Spleen (tissue), 7 donors: Measurements from ENCODE around the gene LARP4.

Source experiments
- CTCF ChIP-seq, 11 experiments: fragments of 200-600 bp in 7 of 11; fragments of 450-650 bp in 4 of 11; sonication (generic) in 4 of 11; IDR thresholded peaks in 8 of 11; conservative IDR thresholded peaks in 3 of 11; 1 replicate in 7 of 11; 2 replicates in 4 of 11; pipeline versions ENCODE4 v1.4.0 to v1.8.0; 2016 to 2021; ENCODE audit warnings: antibody characterized with exemption in 11 of 11, inconsistent platforms in 4 of 11, mild to moderate bottlenecking in 1 of 11
- POLR2AphosphoS5 ChIP-seq, 3 donors: sonication (generic); formaldehyde crosslinking; IDR thresholded peaks; one replicate each; pipeline ENCODE4 v1.5.1; 2017; ENCODE audit warnings: antibody characterized with exemption in 3 of 3
- donor health status: DM: no; HTN: no; CAD: no; lungs with moderate emphysema.
- donor health status: DM: no; HTN: no; CAD: no.
- donor health status: DM: no; HTN: no; CAD: no.

GRCh38 chr12:50419112-50419909 is 18.6 kb downstream of the LARP4 start:
- TF ChIP-seq CTCF (IDR thresholded peaks at IDR 0.05 in 8 of 11, conservative IDR thresholded peaks at IDR 0.05 in 3 of 11) (no peak), POLR2AphosphoS5 (IDR thresholded peaks at IDR 0.05) (no peak)
